NB4 (cell line): ENCODE measurements around the gene RNF32.

Experiments
- POLR2A ChIP-seq: IDR thresholded peaks from 2 replicates; pipeline ENCODE4 v1.6.1; 2011; ENCODE audit warnings: mild to moderate bottlenecking; ENCODE audit not compliant: insufficient read length; ENCODE audit errors: extremely low read depth
- TF ChIP-seq, protein P1 (sequence below): IDR thresholded peaks from one replicate; pipeline ENCODE4 v1.5.1; 2012; ENCODE audit warnings: low read depth, low read length
- TF ChIP-seq, protein P2 (sequence below): IDR thresholded peaks from 2 replicates; pipeline ENCODE4 v1.6.1; 2011; ENCODE audit warnings: low read depth, low read length

DNA sequence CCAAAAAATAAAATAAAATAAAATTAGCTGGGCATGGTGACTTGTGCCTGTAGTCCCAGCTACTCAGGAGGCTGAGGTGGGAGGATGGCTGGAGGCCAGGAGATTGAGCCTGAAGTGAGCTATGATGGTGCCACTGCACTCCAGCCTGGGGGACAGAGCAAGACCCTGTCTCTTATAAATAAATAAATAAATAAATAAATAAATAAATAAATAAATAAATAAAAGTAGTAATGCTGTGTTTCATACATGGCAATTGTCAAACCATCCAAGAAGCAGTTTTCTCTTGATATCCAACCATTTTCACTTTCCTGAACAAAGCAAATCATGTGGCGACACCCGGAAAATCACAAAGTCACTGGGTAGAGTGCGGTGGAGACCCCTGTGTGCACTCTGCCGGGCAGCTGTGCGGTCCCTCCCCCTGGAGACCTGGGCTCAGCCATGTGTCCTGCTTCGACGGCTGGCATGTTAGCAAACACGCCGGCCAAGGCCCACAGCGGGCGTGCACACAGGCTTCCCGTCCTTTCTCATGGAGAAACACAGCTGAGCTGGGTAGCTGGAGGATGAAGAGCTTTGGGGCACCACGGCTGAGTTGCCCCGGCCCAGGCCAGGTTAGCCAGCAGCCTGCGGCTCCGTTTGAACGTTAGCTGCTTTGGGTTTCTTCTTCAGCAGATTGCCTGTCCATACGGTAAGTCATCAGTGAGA is 22.3 kb upstream of the RNF32 start:
- TF ChIP-seq, protein P1, sequence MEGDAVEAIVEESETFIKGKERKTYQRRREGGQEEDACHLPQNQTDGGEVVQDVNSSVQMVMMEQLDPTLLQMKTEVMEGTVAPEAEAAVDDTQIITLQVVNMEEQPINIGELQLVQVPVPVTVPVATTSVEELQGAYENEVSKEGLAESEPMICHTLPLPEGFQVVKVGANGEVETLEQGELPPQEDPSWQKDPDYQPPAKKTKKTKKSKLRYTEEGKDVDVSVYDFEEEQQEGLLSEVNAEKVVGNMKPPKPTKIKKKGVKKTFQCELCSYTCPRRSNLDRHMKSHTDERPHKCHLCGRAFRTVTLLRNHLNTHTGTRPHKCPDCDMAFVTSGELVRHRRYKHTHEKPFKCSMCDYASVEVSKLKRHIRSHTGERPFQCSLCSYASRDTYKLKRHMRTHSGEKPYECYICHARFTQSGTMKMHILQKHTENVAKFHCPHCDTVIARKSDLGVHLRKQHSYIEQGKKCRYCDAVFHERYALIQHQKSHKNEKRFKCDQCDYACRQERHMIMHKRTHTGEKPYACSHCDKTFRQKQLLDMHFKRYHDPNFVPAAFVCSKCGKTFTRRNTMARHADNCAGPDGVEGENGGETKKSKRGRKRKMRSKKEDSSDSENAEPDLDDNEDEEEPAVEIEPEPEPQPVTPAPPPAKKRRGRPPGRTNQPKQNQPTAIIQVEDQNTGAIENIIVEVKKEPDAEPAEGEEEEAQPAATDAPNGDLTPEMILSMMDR: no peak
- TF ChIP-seq POLR2A: no peak
- TF ChIP-seq, protein P2, sequence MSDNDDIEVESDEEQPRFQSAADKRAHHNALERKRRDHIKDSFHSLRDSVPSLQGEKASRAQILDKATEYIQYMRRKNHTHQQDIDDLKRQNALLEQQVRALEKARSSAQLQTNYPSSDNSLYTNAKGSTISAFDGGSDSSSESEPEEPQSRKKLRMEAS: no peak
